Mesenteric fat pad (tissue), 1 donor: ENCODE measurements around the gene SI. TPM values are rescaled to one million over a fixed set of nuclear protein-coding genes. Genes with fewer than 3 reads are reported as not detected.
"Not testable (repeated sequence)": the region's sequence is repeated elsewhere in the genome, so short reads cannot be mapped to it uniquely, and the experiment has no call there.

Experiments used
- DNase-seq: peaks from one replicate; pipeline ENCODE4 v3.0.0-alpha.2; 2020; ENCODE audit warnings: low spot score
- long read RNA-seq: library from polyadenylated mRNA; unstranded; transcript quantifications from one replicate; pipeline ENCODE4 v2.0.0, GENCODE V29; 2020
- total RNA-seq: library from RNA; stranded (reverse); fragmentation: NEBNext Ultra II Directional; extraction: Animal tissue kit (Norgen Biotek cat#: 25700); gene quantifications from one replicate; pipeline ENCODE4 v1.2.1, GENCODE V29; 2021
- donor health status: DM: yes; HTN: yes; CAD: no.

SI gene
- total RNA-seq: 1.0 TPM
- long read RNA-seq, partial matches to known transcripts: 0 of 1 reads
- long read RNA-seq, other reads (novel, unspliced or antisense): 1 of 1 reads

DNA sequence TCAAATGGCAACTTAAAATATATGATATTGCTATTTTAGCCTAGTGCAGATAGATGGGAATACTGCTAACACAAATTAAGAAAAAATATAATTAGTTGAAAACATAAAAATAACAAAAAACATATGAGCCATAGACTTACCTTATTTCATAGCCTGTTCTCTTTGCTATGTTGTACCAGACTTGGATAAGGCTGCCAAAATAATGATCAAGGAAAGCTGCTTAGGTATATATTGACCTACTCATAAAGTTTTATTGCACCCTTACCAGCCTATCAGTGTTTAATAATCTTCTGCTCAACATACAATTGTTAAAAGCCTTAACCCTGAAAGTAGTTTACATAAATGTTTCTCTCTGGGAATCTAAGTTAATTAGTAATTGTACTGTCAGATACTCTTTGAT, at the start of gene SI:
Gene SI, minus strand, starts transcription at position 204 of the 400 bp plus-strand sequence. CDS start 2,484 bp downstream, outside the sequence.
- DNase-seq: no peak

DNA sequence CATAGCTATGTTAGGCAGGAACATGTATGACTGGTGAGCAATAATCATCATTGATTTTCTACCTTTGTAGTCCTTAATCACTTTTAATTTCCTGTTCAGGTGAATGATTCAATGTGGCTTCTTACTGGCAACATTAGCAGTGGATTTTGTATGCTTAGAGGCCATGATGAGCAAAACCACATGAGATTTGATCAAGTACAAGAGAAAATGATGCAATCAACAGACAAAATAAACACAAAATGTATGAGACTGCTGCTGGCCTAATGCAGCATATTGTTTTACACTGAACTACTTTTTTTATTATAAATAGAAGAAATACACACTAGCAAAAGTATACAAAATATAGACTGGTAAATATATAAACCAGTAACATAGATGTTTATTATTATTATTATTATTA, 47.5 kb upstream of the SI start:
- DNase-seq: no peak

DNA sequence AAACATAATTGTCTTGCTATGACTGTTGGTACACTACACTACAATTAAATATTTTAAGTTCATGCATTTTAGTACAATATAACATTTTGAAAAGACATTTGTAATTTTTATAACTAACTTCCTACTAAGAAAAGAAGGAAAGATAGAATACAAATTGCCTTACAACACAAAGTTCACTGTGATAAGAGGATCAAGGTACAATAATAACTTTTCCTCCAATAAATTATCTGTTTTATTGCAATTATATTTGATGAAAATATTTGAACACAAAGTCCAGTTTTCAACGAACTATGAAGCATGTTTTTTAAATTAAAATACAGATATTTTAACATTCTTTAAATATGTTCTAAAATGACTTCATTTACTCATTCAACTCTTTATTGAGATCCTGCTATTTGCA, 33.1 kb upstream of the SI start:
- DNase-seq: no peak

DNA sequence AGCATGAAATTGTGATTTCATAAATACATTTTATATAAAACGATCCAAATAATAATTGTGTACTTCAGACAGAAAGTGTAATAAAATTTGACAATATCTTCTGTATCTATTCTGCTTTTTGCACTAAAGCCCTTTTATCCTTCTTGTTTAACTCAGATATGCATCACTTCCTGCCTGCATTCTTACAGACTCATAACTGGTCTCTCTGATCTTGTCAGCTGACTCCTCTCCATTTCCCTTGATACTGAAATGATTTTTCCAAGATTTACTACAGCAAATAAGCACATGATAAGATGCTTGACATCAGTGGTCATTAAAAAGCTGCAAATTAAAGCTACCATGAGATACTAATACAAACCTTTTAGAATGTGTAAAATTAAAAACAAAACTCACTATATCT, 25.3 kb upstream of the SI start:
- DNase-seq: no peak

DNA sequence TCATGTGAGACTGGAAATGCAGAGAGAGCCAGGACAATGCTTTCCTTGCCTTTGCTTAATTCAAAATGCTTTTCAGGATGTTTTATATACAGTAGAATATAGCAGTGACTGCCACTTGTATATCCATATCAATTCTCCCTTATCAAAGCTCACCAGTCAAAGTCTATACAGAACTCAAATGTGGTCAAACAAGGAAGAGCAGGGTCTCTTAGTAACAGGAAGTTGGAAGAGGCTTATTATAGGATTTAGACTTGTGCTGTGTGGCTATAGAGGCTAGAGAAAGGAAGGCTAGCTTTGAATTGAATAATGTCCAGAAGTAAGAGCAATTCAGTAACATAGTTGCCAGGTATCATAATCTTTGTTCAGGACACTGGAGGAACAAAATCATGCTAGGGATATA, 4.4 kb upstream of the SI start:
- no peak for DNase-seq

DNA sequence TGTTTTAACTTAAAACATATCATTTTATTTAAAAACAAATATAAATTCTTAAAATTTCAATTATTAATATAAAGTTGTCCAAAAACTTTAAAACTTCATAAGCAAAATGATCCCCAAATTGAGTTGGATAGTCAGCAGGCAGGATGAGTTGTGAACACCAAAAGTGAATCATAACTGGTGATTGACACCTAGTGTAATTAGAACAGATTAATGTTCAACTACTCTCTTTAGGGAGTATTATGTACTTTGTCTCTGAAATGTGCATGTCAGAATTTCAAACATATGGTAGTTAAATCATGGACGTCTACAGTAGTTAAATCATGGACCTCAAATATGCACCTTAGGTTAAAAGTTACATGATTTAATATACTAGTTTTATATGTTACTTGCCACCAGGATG, 2.9 kb upstream of the SI start:
- no peak for DNase-seq

DNA sequence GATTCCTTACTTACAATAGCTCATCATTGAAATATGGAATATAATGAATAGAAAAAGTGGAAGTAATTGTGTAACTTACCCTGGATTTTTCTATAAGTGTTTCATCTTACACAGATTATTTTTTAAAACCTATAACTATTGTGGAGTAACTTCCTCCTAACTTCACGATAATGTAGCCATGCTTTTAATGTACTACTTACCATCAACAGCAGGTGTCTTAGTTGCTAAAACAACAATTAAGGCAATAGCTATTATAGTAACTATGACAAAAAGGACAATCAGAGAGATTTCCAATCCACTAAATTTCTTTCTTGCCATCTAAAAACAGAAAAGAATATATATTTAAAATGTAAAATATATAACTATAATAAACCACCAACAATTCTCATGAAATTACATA, 2.6 kb downstream of the SI start:
- DNase-seq: no peak

DNA sequence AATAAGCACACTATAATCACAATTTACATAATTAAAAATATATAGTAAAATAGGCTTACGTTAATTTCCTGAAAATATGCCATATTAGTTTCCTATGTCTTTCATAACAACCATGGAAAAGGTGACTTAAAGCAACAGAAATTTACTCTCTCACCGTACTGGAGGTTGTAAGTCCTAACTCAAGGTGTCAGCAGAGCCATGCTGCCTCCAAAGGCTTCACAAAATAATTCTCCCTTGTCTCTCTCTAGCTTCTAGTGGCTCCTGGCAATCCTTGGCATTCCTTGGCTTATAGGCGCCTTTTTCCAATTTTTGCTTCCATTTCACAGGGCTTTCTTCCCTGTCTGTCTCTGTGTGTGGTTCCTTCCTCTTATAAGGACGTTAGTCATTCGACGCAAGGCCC, 7.6 kb downstream of the SI start:
- no peak for DNase-seq

DNA sequence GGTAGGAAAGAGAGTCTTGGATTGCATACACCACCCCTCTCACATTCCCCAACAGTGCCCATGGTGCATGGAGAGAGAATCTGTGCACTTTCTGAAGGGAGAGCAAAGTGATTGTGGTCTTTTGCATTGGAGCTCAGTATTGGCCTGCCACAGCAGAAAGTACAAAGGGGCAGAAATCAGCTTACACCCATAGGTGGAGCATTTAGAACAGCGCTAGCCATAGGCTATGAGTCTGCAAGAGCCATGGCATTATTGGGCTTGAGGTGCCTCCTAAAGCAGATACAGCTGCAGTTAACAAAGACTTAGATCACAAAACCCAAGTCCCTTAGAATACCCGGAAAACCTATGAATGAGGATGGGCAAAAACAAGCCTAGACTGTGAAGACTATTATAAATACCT, 21.8 kb downstream of the SI start:
- no peak for DNase-seq

DNA sequence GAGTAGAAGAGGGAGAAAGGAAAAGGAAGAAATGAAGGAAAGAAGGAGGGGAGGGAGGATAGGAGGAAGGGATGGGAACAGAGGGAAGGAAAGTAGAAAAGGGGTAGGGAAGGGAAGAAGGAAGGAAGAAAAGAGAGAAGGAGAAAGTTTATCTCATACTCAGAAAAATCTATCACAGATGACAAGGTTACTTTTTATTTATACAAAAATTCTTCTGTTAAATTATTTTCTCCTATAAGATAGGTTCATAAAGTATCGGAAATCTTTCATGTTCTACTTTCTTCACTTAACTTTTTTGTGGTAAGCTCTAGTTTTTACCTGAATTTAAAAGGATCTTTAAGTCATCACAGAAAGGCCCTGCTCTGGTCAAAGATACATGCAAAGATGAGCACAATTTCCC, 38.1 kb downstream of the SI start:
- no peak for DNase-seq

DNA sequence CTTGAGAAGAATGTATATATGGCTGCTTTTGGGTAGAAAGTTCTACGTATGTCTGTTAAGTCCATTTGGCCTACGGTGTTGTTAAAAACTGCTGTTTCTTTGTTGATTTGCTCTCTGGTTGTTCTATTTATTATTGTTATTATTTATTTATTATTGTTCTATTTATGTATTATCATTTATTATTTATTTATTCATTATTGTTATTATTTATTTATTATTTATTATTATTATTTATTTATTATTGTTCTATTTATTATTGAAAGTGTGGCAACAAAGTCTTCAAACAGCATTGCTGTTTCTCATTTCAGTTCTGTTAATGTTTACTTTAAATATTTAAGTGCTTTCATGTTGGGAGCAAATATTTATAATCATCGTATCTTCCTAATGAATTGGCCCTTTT, 66.7 kb downstream of the SI start:
- no peak for DNase-seq

DNA sequence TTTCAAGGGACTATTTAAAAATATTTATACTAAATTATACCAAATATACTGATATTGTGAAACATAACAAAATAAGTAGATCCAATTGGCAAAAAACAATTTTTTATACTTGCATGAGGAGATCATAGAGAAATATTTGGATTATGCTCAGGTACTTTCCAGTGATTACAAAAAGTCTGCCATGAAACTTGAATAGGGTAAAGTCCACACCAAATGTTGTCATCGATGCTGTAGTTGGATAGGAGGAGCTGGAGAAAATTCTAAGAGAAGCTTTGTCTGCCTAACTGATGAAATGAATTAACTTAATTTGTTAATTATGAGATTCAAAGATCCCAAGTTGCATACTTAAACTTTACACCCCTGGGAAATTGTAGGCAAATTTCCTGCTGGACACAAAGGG, 93.3 kb downstream of the SI start:
- no peak for DNase-seq

DNA sequence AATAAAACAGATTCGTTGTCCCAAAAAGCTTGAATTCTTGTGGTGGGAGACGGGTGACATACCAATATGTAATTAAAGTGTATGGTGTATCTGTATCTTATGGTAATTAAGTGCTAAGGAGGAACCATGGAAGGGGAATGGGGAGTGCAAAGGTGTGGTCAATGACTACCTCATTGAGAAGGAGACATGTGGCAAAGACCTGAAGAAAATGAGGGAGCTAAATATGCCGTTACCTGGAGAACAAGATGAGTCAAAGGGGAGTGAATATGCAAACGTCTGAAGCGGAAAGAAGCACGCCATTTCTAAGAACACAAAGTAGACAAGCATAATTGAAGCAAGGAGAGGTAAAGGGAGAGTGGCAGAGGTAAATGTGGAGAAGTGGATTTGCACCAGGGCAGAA, 115.7 kb downstream of the SI start:
- DNase-seq: no peak

DNA sequence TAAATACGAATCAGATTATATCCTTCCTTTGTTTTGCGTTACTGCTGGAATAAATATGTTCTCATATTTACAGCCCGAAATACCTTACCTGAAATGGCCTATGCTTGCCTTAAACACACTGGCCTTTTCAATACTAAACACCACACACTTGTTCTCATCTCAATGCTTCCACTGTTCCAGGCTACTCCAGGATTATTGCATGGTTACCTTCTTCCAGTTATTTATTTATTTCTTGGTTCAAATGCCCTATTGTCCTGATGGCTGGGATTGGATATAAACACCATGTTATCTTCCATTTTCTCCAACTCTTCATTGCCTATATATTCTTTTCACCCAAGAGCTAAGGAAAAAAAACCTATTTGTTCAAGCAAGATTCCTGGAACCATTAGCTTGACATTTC, 125.3 kb downstream of the SI start:
- DNase-seq: no peak

DNA sequence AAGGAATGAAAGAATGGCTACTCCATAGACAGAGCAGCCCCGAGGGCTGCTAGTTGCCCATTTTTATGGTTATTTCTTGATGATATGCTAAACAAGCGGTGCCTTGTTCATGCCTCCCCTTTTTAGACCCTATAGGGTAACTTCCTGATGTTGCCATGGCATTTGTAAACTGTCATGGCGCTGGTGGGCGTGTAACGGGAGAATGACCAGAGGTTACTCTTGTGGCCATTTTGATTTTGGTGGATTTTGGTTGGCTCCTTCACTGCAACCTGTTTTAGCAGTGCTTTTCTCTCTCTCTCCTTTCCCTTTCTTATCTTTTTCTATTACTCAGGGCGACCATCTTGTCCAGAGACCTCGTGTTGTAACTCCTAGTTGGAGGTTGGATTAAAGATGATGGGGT, 126.9 kb downstream of the SI start:
- not testable (repeated sequence) for DNase-seq

DNA sequence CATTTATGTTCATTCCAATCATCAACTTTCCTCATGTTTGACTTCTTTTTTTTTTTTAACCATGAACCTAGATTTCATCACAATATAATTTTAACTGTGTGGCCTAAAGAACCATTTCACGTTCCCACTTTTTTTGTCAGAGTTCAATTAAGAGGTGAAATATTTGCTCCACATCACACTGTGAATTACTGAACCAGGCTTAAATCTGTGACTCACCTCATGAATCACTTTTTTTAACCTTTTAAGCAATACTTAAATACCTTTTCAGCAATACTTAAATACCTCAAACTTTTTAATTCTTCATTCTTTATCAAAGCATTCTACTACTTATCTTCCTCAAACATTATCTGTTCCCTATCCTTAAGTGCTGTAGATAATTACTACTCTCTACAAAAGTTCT, 137.6 kb downstream of the SI start:
- no peak for DNase-seq

DNA sequence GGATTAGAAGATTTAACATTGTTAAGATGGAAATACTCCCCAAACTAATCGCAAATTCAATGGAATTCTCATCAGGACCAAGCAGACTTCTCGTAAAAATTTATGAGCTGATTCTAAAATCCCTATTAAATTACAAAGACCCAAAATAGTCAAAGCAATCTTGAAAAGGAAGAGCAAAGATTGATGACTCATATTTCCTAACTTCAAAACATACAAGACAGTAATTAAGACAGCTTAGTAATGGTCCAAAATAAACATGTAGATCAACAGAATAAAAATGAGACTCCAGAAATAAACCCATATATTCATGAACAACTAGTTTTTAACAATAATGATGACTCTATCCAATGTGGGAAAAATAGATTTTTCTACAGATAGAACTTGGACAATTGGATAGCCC, 148.7 kb downstream of the SI start:
- DNase-seq: no peak

Other genes with a start within 250 kb of the SI start
- not detected for gene SLITRK3, start 117.9 kb upstream of the SI start, total RNA-seq